Activated CD8-positive, alpha-beta T cell treated with anti-CD3 and anti-CD28 coated beads for 36 hours (primary cell): ENCODE results near the gene SOCS4. TPM values are rescaled to one million over a fixed set of nuclear protein-coding genes. Genes with fewer than 3 reads are reported as not detected.
A peak's percentile ranks its signal among the peaks of the same experiment; 100 is the strongest.
"Not testable (repeated sequence)": the region's sequence is repeated elsewhere in the genome, so short reads cannot be mapped to it uniquely, and the experiment has no call there.

Source experiments
- ATAC-seq: fragments of 200-7000 bp; cut with Tn5 transposase; one replicate; pipeline ENCODE4 v1.10.0; 2021; ENCODE audit warnings: mild to moderate bottlenecking, moderate library complexity
- CTCF ChIA-PET: fragments of 350-600 bp; sonication (Branson Sonifier 250); formaldehyde crosslinking; loops from one replicate; lab custom pipeline; 2021; ENCODE audit warnings: antibody characterized with exemption; lab: Charles Lee
- POLR2A ChIA-PET: fragments of 350-600 bp; sonication (Branson Sonifier 250); formaldehyde crosslinking; loops from one replicate; lab custom pipeline; 2021; ENCODE audit warnings: antibody characterized with exemption; lab: Charles Lee
- DNase-seq: peaks from one replicate; pipeline ENCODE4 v3.0.0-alpha.2; 2020
- H3K27ac Mint-ChIP-seq: one replicate; pipeline ENCODE4 v1.8.0; 2021; ENCODE audit warnings: mild to moderate bottlenecking, mixed read lengths
- H3K27me3 Mint-ChIP-seq: one replicate; pipeline ENCODE4 v1.8.0; 2021; ENCODE audit warnings: mixed read lengths
- H3K36me3 Mint-ChIP-seq: one replicate; pipeline ENCODE4 v1.8.0; 2021; ENCODE audit warnings: low read depth, mixed read lengths
- H3K4me1 Mint-ChIP-seq: one replicate; pipeline ENCODE4 v1.8.0; 2021; ENCODE audit warnings: low read depth, mixed read lengths
- H3K4me3 Mint-ChIP-seq: one replicate; pipeline ENCODE4 v1.8.0; 2021; ENCODE audit warnings: mild to moderate bottlenecking, moderate library complexity, mixed read lengths
- H3K9me3 Mint-ChIP-seq: one replicate; pipeline ENCODE4 v1.8.0; 2021; ENCODE audit warnings: mixed read lengths
- intact Hi-C: fragments of 100-400 bp; cut with micrococcal nuclease; formaldehyde crosslinking; loops from one replicate; pipeline ENCODE4 v1.10.0; 2022
- total RNA-seq, 2 experiments: library from RNA; stranded (reverse); gene quantifications; one replicate each; pipeline ENCODE4 v1.2.3, GENCODE V29; 2021
- TF ChIP-seq, protein P1 (sequence below): fragments of 200-600 bp; IDR thresholded peaks from one replicate; pipeline ENCODE4 v1.8.0; 2022; ENCODE audit warnings: antibody characterized with exemption, mild to moderate bottlenecking

SOCS4 gene
- total RNA-seq, 2 experiments from 2014 or later = 19.8 to 20.8 TPM

DNA sequence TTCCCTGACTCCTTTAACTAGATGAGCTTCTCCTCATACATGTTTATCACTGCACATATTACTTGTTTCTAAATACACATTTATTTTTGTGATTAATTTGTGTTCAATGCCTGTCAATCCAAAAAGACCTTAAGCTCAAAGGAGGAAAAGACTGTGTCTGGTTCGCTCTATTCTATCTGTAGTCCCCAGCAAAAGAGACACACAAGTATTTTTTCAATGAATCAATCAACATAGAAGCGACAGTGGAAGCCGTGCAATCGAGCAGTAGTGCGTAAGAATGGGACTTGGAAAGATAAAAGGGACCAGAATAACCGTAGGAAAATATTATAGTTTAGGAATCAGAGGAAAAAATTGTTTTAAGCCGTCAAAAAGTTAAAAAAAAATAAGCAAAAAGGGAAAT is 1.1 kb upstream of the SOCS4 start:
- ATAC-seq = no peak
- H3K27me3 Mint-ChIP-seq = no peaks in the 10 kb centered on the region
- CTCF ChIA-PET = interaction anchor here (0.9 to 2.2 kb wide), 3 partner anchors 21 to 25 kb away, joined by 3 to 19 read pairs (median 4); partner anchors contain the start of gene MAPK1IP1L
- H3K4me1 Mint-ChIP-seq = peaks cover 44% of the 10 kb centered on the region
- intact Hi-C loops = loop anchor here (2.0 kb wide), 1 partner anchor 25 kb away; the partner anchor contains the start of gene MAPK1IP1L
- H3K27ac Mint-ChIP-seq = peak overlapping the region; percentile 97
- H3K4me3 Mint-ChIP-seq = peak overlapping the region; percentile 98
- H3K36me3 Mint-ChIP-seq = peaks cover 36% of the 10 kb centered on the region
- no peaks in the 10 kb centered on the region for H3K9me3 Mint-ChIP-seq
- POLR2A ChIA-PET = interaction anchor here (0.6 to 6.1 kb wide), 11 partner anchors 11 to 514 kb away, joined by 3 to 61 read pairs (median 4); partner anchors contain the start of gene MAPK1IP1L
- DNase-seq = no peak
- TF ChIP-seq, protein P1, sequence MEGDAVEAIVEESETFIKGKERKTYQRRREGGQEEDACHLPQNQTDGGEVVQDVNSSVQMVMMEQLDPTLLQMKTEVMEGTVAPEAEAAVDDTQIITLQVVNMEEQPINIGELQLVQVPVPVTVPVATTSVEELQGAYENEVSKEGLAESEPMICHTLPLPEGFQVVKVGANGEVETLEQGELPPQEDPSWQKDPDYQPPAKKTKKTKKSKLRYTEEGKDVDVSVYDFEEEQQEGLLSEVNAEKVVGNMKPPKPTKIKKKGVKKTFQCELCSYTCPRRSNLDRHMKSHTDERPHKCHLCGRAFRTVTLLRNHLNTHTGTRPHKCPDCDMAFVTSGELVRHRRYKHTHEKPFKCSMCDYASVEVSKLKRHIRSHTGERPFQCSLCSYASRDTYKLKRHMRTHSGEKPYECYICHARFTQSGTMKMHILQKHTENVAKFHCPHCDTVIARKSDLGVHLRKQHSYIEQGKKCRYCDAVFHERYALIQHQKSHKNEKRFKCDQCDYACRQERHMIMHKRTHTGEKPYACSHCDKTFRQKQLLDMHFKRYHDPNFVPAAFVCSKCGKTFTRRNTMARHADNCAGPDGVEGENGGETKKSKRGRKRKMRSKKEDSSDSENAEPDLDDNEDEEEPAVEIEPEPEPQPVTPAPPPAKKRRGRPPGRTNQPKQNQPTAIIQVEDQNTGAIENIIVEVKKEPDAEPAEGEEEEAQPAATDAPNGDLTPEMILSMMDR = no peak

- POLR2A ChIA-PET = interaction anchor here (0.6 to 6.1 kb wide), 22 partner anchors 8 to 514 kb away, joined by 3 to 61 read pairs (median 4); partner anchors contain the start of gene MAPK1IP1L
- DNase-seq = no peak
- CTCF ChIA-PET = interaction anchor here (0.9 to 2.2 kb wide), 5 partner anchors 17 to 134 kb away, joined by 3 to 19 read pairs (median 4); partner anchors contain the start of gene MAPK1IP1L
- no peak for ATAC-seq
- Mint-ChIP-seq H3K36me3 (peaks cover 37% of the 10 kb centered on the region), H3K27me3 (no peaks in the 10 kb centered on the region), H3K9me3 (no peaks in the 10 kb centered on the region), H3K4me3 (peak overlapping the region; percentile 98), H3K27ac (peak overlapping the region; percentile 97), H3K4me1 (peaks cover 44% of the 10 kb centered on the region)
- intact Hi-C loops = loop anchor here (2.0 kb wide), 1 partner anchor 24 kb away; the partner anchor contains the start of gene MAPK1IP1L
- TF ChIP-seq, protein P1 = no peak
Observed at GRCh38 chr14:55026441-55026792, 619 bp upstream of the SOCS4 start.

GRCh38 chr14:55028066-55028465 is 1.0 kb downstream of the SOCS4 start:
- H3K27me3 Mint-ChIP-seq = no peaks in the 10 kb centered on the region
- peak overlapping the region; percentile 97 for H3K27ac Mint-ChIP-seq
- H3K4me1 Mint-ChIP-seq = peaks cover 45% of the 10 kb centered on the region
- H3K9me3 Mint-ChIP-seq = no peaks in the 10 kb centered on the region
- intact Hi-C loops = no loop called here
- H3K36me3 Mint-ChIP-seq = peaks cover 34% of the 10 kb centered on the region
- POLR2A ChIA-PET = interaction anchor here (0.6 to 6.1 kb wide), 4 partner anchors 19 to 125 kb away, joined by 3 to 61 read pairs (median 4); partner anchors contain the start of genes GCH1 and MAPK1IP1L
- peak overlapping the region; percentile 98 for H3K4me3 Mint-ChIP-seq
- ATAC-seq (no peak), DNase-seq (peak; percentile 22)
- TF ChIP-seq, protein P1 = no peak
- CTCF ChIA-PET = interaction anchor here (0.7 to 7.0 kb wide), 3 partner anchors 18 to 133 kb away, joined by 3 to 50 read pairs (median 4); partner anchors contain the start of gene MAPK1IP1L

- H3K27me3 Mint-ChIP-seq = no peaks in the 10 kb centered on the region
- ChIA-PET POLR2A (interaction anchor here (0.6 to 6.1 kb wide), 4 partner anchors 19 to 126 kb away, joined by 3 to 61 read pairs (median 4); partner anchors contain the start of genes GCH1 and MAPK1IP1L), CTCF (interaction anchor here (0.7 to 7.0 kb wide), 3 partner anchors 17 to 132 kb away, joined by 3 to 50 read pairs (median 4); partner anchors contain the start of gene MAPK1IP1L)
- peaks cover 45% of the 10 kb centered on the region for H3K4me1 Mint-ChIP-seq
- H3K36me3 Mint-ChIP-seq = peaks cover 33% of the 10 kb centered on the region
- DNase-seq = no peak
- TF ChIP-seq, protein P1 = no peak
- peak overlapping the region; percentile 98 for H3K4me3 Mint-ChIP-seq
- no peaks in the 10 kb centered on the region for H3K9me3 Mint-ChIP-seq
- peak overlapping the region; percentile 97 for H3K27ac Mint-ChIP-seq
- intact Hi-C loops = no loop called here
- no peak for ATAC-seq
Observed at GRCh38 chr14:55028476-55028875, 1.4 kb downstream of the SOCS4 start.

DNA sequence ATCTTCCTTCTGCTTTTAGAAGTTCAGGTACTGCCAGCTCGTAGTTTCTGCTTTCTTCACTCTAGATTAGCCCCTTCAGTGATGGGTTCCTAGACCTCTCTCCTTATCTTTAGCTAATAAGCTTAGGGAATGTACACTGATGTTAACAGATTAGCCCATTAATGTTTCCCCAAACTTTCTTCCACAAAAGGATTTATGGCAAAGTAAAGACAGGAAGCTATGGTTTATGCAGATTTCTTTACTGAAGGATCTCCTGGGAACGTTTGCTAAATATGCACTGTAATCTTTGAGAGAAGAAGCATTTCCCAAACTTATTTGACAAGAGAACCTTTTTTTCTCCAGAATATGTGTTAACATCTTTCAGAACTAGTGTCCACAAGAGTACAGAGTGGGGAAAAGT is 4.2 kb downstream of the SOCS4 start:
- Mint-ChIP-seq H3K4me1 (peaks cover 35% of the 10 kb centered on the region), H3K27me3 (no peaks in the 10 kb centered on the region), H3K36me3 (peaks cover 28% of the 10 kb centered on the region), H3K9me3 (no peaks in the 10 kb centered on the region), H3K4me3 (no peak overlapping the region), H3K27ac (peak overlapping the region; percentile 58)
- ChIA-PET CTCF (interaction anchor here (1.1 to 7.0 kb wide), 3 partner anchors 14 to 21 kb away, joined by 3 to 50 read pairs (median 6); partner anchors contain the start of gene MAPK1IP1L), POLR2A (interaction anchor here (6.1 kb wide), 1 partner anchor 21 kb away, joined by 61 read pairs; the partner anchor contains the start of gene MAPK1IP1L)
- intact Hi-C loops = no loop called here
- TF ChIP-seq, protein P1 = no peak
- no peak for DNase-seq
- no peak for ATAC-seq

DNA sequence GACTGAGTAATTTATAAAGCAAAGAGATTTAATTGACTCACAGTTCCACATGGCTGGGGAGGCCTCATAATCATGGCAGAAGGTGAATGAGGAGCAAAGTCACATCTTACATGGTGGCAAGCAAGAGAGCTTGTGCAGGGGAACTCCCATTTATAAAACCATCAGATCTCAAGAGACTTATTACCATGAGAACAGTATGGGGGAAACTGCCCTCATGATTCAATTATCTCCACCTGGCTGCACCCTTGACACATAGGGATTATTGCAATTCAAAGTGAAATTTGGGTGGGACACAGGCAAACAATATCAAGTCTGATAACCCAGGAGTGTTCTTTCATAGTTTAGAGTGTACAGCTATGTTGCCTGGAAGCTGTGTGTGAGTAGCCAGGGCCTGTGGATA is 11.0 kb downstream of the SOCS4 start:
- H3K27ac Mint-ChIP-seq = not testable (repeated sequence)

More for the DNA sequence above, 11.0 kb downstream of the SOCS4 start:
- H3K27me3 Mint-ChIP-seq, H3K4me3 Mint-ChIP-seq, H3K4me1 Mint-ChIP-seq, intact Hi-C loops, H3K9me3 Mint-ChIP-seq, DNase-seq, ATAC-seq: not testable (repeated sequence)
- POLR2A ChIA-PET = interaction anchor here (0.9 to 2.3 kb wide), 4 partner anchors 10 to 14 kb away, joined by 3 to 7 read pairs (median 4); partner anchors contain the start of gene WDHD1
- CTCF ChIA-PET = interaction anchor here (1.5 kb wide), 1 partner anchor 13 kb away, joined by 6 read pairs; the partner anchor contains the start of gene MAPK1IP1L
- peaks cover 33% of the 10 kb centered on the region for H3K36me3 Mint-ChIP-seq
